Dermis microvascular lymphatic vessel endothelial cell (primary cell): Measurements from ENCODE around the gene POLR2E. TPM values are rescaled to one million over a fixed set of nuclear protein-coding genes. Genes with fewer than 3 reads are reported as not detected.

Experiments
- DNase-seq, 2 donors: peaks; one replicate each; pipeline versions ENCODE4 v3.0.0 to v3.0.0-alpha.2; 2010; ENCODE audit warnings: low read depth in 2 of 2
- total RNA-seq: library from RNA; depleted of rRNA; stranded (reverse); fragments of >200 nt; gene quantifications from 2 replicates; pipeline ENCODE4 v1.2.1, GENCODE V29; 2014

POLR2E gene
- total RNA-seq, 1 donor from 2014 or later, result 87.6 TPM

- DNase-seq, result peak in 1 of 2 donors; percentile 75
Observed at GRCh38 chr19:1082165-1082927, 12.8 kb downstream of the POLR2E start.

GRCh38 chr19:1081301-1082164 is 13.6 kb downstream of the POLR2E start:
- DNase-seq, result no peak

- DNase-seq, result no peak
Observed at GRCh38 chr19:1080360-1081161, 14.6 kb downstream of the POLR2E start.

GRCh38 chr19:1079566-1080111 is 15.5 kb downstream of the POLR2E start:
- no peak for DNase-seq

- no peak for DNase-seq
Observed at GRCh38 chr19:1076951-1077350, 18.2 kb downstream of the POLR2E start.

GRCh38 chr19:1076046-1076386 is 19.2 kb downstream of the POLR2E start:
- DNase-seq, result no peak

- peak in 1 of 2 donors; percentile 66 for DNase-seq
Observed at GRCh38 chr19:1074544-1075283, 20.5 kb downstream of the POLR2E start.

GRCh38 chr19:1073956-1074517 is 21.1 kb downstream of the POLR2E start:
- no peak for DNase-seq

GRCh38 chr19:1073063-1073955 is 21.9 kb downstream of the POLR2E start:
- DNase-seq, result no peak

GRCh38 chr19:1072371-1073015 is 22.7 kb downstream of the POLR2E start:
- no peak for DNase-seq

- DNase-seq, result no peak
Observed at GRCh38 chr19:1070931-1071791, 24.0 kb downstream of the POLR2E start.

- no peak for DNase-seq
Observed at GRCh38 chr19:1070576-1070930, 24.6 kb downstream of the POLR2E start.

GRCh38 chr19:1069009-1069779 is 26.0 kb downstream of the POLR2E start:
- DNase-seq, result peak; percentile 35 to 69

- no peak for DNase-seq
Observed at GRCh38 chr19:1068009-1069001, 26.9 kb downstream of the POLR2E start.

GRCh38 chr19:1067341-1067957 is 27.7 kb downstream of the POLR2E start:
- no peak for DNase-seq
